ENCODE measurements around the gene PTGIS.

DNA sequence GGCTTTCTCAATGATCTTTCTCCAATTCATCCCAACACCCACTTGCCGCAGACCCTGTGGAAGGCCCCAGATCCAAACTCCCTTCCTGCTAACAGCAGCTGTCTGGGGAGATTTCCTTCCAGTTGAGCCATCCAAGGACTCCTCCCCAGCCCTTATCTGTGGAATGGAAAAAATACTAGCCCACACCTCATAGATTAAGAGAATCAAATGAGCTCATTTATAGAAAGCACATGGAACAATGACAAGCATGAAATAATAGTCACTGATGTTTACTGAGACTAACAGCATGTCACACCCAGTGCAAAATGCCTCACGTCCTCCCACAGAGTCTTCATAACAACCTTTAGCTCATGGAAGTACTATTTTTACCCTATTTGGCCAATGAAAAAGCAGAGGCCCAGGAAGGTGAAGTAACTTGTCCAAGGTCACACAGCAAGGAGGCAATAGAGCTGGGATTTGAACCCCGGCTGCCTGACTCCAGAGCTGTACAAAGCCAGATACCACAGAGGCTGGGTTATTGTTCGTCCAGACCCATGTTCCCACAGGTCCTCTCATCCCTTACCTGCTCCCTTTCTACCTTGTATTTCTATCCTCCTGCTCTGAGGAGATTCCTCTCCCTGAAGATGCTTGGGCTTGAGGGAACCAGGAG is 23.4 kb upstream of the PTGIS start:
- TF ChIP-seq CTCF (IDR thresholded peaks at IDR 0.05) = no peak
- no peak for TF ChIP-seq POLR2A (IDR thresholded peaks at IDR 0.05)

Data from esophagus squamous epithelium (tissue), 4 donors.